ENCODE measurements around the gene FAM98B. TPM values are rescaled to one million over a fixed set of nuclear protein-coding genes. Genes with fewer than 3 reads are reported as not detected.

FAM98B gene
- total and polyA plus RNA-seq, 9 of the 15 experiments (the other 6 are each of a cell fraction or from before 2014, with no cell fraction given), result 3.1 to 42.0 (median 9.4) TPM

DNA sequence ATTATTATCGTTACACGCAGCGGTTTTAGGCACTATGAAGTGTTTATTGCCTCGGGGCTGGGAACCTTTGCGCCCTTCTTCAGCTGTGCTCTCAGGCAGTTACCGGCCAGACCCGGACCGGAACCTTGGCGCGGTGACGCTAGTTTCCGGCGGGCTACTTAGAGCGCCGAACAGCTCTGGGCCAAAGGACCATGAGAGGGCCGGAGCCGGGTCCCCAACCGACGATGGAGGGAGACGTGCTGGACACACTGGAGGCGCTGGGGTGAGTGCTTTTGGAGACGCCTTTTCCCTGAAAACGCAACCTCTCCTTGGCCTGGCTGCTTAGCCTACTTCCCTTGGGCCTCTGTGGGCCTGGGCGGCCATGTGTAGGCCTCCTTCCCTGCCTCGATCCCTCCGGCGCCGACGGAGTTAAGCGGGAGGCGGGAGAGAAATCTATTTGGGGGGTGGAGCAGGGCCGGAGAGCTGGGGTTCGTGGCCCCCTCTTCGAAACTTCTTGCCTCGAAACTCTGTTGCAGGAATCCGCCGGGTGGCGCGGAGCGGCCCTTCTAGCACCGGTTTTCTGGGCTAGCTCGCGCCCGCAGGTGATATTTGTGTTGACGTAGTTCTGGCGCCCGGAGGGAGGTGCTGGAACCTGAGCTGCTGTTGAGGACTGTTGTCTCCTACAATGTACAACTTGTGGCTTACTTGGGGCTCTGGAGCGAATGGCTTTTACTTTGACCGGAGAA is at the start of gene FAM98B (continued):
- TF ChIP-seq, protein P1, sequence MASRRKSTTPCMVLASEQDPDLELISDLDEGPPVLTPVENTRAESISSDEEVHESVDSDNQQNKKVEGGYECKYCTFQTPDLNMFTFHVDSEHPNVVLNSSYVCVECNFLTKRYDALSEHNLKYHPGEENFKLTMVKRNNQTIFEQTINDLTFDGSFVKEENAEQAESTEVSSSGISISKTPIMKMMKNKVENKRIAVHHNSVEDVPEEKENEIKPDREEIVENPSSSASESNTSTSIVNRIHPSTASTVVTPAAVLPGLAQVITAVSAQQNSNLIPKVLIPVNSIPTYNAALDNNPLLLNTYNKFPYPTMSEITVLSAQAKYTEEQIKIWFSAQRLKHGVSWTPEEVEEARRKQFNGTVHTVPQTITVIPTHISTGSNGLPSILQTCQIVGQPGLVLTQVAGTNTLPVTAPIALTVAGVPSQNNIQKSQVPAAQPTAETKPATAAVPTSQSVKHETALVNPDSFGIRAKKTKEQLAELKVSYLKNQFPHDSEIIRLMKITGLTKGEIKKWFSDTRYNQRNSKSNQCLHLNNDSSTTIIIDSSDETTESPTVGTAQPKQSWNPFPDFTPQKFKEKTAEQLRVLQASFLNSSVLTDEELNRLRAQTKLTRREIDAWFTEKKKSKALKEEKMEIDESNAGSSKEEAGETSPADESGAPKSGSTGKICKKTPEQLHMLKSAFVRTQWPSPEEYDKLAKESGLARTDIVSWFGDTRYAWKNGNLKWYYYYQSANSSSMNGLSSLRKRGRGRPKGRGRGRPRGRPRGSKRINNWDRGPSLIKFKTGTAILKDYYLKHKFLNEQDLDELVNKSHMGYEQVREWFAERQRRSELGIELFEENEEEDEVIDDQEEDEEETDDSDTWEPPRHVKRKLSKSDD (conservative IDR thresholded peaks at IDR 0.05; ENCODE audit: low read length), result no peak
- no peak for TF ChIP-seq SPI1 (IDR thresholded peaks at IDR 0.05; ENCODE audit: borderline replicate concordance, low read depth, low read length)
- no peak for TF ChIP-seq ZNF589 (CRISPR knock-in tag; IDR thresholded peaks at IDR 0.05; ENCODE audit: low read depth)
- no peak for TF ChIP-seq ERF (CRISPR knock-in tag; IDR thresholded peaks at IDR 0.05)
- no peak for TF ChIP-seq ZNF146 (CRISPR knock-in tag; IDR thresholded peaks at IDR 0.05; ENCODE audit: unreplicated experiment)
- peak; percentile 44; the same call in 1 of the 2 replicates for TF ChIP-seq ETV1 (tag; conservative IDR thresholded peaks at IDR 0.05; ENCODE audit: low read depth)
- TF ChIP-seq MYBL2 (IDR thresholded peaks at IDR 0.05; ENCODE audit: low read depth), result peak; percentile 69
- no peak for TF ChIP-seq MYBL2 (CRISPR knock-in tag; IDR thresholded peaks at IDR 0.05; ENCODE audit: borderline replicate concordance)
- TF ChIP-seq NEUROD1 (IDR thresholded peaks at IDR 0.05; ENCODE audit: borderline replicate concordance, low read depth, low read length, partially characterized antibody), result peak; percentile 79
- no peak for TF ChIP-seq ZNF77 (CRISPR knock-in tag; IDR thresholded peaks at IDR 0.05)
- no peak for TF ChIP-seq CCAR2 (IDR thresholded peaks at IDR 0.05; ENCODE audit: low read depth, low read length)
- TF ChIP-seq, protein P2, sequence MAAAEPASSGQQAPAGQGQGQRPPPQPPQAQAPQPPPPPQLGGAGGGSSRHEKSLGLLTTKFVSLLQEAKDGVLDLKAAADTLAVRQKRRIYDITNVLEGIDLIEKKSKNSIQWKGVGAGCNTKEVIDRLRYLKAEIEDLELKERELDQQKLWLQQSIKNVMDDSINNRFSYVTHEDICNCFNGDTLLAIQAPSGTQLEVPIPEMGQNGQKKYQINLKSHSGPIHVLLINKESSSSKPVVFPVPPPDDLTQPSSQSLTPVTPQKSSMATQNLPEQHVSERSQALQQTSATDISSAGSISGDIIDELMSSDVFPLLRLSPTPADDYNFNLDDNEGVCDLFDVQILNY (CRISPR knock-in tag; IDR thresholded peaks at IDR 0.05), result 0 out of 2 replicates have a peak, but pooled peaks have one; percentile 65
- peak; percentile 80 for TF ChIP-seq CXXC5 (CRISPR knock-in tag; IDR thresholded peaks at IDR 0.05)
- TF ChIP-seq LEF1 (IDR thresholded peaks at IDR 0.05), result no peak
- peak; percentile 83 for TF ChIP-seq HCFC1 (IDR thresholded peaks at IDR 0.05; ENCODE audit: low read depth, low read length)
- TF ChIP-seq DDX20 (tag; IDR thresholded peaks at IDR 0.05; ENCODE audit: low read depth), result no peak
- TF ChIP-seq, protein P3, sequence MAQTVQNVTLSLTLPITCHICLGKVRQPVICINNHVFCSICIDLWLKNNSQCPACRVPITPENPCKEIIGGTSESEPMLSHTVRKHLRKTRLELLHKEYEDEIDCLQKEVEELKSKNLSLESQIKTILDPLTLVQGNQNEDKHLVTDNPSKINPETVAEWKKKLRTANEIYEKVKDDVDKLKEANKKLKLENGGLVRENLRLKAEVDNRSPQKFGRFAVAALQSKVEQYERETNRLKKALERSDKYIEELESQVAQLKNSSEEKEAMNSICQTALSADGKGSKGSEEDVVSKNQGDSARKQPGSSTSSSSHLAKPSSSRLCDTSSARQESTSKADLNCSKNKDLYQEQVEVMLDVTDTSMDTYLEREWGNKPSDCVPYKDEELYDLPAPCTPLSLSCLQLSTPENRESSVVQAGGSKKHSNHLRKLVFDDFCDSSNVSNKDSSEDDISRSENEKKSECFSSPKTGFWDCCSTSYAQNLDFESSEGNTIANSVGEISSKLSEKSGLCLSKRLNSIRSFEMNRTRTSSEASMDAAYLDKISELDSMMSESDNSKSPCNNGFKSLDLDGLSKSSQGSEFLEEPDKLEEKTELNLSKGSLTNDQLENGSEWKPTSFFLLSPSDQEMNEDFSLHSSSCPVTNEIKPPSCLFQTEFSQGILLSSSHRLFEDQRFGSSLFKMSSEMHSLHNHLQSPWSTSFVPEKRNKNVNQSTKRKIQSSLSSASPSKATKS (CRISPR knock-in tag; IDR thresholded peaks at IDR 0.05), result no peak
- TF ChIP-seq TCF7 (IDR thresholded peaks at IDR 0.05; ENCODE audit: borderline replicate concordance), result no peak
- TF ChIP-seq, protein P4, sequence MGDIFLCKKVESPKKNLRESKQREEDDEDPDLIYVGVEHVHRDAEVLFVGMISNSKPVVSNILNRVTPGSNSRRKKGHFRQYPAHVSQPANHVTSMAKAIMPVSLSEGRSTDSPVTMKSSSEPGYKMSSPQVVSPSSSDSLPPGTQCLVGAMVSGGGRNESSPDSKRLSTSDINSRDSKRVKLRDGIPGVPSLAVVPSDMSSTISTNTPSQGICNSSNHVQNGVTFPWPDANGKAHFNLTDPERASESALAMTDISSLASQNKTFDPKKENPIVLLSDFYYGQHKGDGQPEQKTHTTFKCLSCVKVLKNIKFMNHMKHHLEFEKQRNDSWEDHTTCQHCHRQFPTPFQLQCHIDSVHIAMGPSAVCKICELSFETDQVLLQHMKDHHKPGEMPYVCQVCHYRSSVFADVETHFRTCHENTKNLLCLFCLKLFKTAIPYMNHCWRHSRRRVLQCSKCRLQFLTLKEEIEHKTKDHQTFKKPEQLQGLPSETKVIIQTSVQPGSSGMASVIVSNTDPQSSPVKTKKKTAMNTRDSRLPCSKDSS (IDR thresholded peaks at IDR 0.05; ENCODE audit: low read depth, partially characterized antibody), result no peak
- TF ChIP-seq SAFB2 (IDR thresholded peaks at IDR 0.05; ENCODE audit: borderline replicate concordance, low read depth, low read length, severe bottlenecking), result no peak
- no peak for TF ChIP-seq PRMT5 (CRISPR knock-in tag; IDR thresholded peaks at IDR 0.05)
